ENCODE data around the gene IRF8.
"Not testable (repeated sequence)": the region's sequence is repeated elsewhere in the genome, so short reads cannot be mapped to it uniquely, and the experiment has no call there.

The IRF8 gene

DNA sequence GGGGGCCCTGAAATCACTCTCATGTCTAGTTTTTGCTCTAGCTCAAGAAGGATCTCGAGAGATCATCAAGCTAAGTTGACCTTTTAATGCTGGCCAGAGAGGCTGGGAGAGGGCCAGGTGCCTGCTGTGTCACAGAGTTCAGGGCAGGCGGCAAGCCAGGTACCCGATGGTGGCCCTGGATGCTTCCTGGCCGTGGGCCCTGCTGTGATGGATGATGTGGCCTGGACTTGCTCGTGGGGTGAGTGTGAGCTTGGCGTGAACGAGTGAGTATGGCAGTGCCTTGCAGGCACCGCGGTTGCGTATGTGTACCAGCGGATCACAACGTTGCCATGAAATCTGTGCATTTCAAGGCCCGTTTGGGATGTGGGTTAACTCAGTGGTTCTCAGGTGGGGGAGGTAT lies 7.4 kb downstream of the IRF8 start:
- Histone ChIP-seq H2AFZ (no peak overlapping the region), H3K4me3 (ENCODE audit: low read depth, low read length) (no peak overlapping the region), H3K4me2 (ENCODE audit: low read length) (no peak overlapping the region), H3K36me3 (ENCODE audit: control insufficient read depth, insufficient read depth, low read length) (no peaks in the 10 kb centered on the region), H3K9me3 (ENCODE audit: control insufficient read depth, low read length) (no peaks in the 10 kb centered on the region), H3K9ac (no peak overlapping the region), H3K4me1 (no peaks in the 10 kb centered on the region), H3K27me3 (ENCODE audit: control insufficient read depth, insufficient read depth, low read length) (no peaks in the 10 kb centered on the region), H3K27ac (no peak overlapping the region), H3K79me2 (no peaks in the 10 kb centered on the region)
- TF ChIP-seq CTCF (IDR thresholded peaks at IDR 0.05) = no peak

- H3K27ac ChIP-seq, H3K4me1 ChIP-seq: not testable (repeated sequence)
Observed at GRCh38 chr16:85907231-85907630, 8.3 kb downstream of the IRF8 start.

GRCh38 chr16:85908444-85908843 lies 9.5 kb downstream of the IRF8 start:
- Histone ChIP-seq H3K9me3 (ENCODE audit: control insufficient read depth, low read length) (no peaks in the 10 kb centered on the region), H3K4me2 (ENCODE audit: low read length) (no peak overlapping the region), H3K9ac (no peak overlapping the region), H3K4me3 (ENCODE audit: low read depth, low read length) (no peak overlapping the region), H3K27me3 (ENCODE audit: control insufficient read depth, insufficient read depth, low read length) (no peaks in the 10 kb centered on the region), H3K4me1 (no peaks in the 10 kb centered on the region), H3K27ac (peak overlapping the region; percentile 7), H3K79me2 (no peaks in the 10 kb centered on the region), H2AFZ (no peak overlapping the region), H3K36me3 (ENCODE audit: control insufficient read depth, insufficient read depth, low read length) (no peaks in the 10 kb centered on the region)
- no peak for TF ChIP-seq CTCF (IDR thresholded peaks at IDR 0.05)

More at GRCh38 chr16:85907231-85907630, 8.3 kb downstream of the IRF8 start:
- not testable (repeated sequence) for H3K79me2 ChIP-seq; H3K4me3 ChIP-seq (ENCODE audit: low read depth, low read length); H3K36me3 ChIP-seq (ENCODE audit: control insufficient read depth, insufficient read depth, low read length); H3K9me3 ChIP-seq (ENCODE audit: control insufficient read depth, low read length); H3K4me2 ChIP-seq (ENCODE audit: low read length); H3K9ac ChIP-seq; H2AFZ ChIP-seq; H3K27me3 ChIP-seq (ENCODE audit: control insufficient read depth, insufficient read depth, low read length)

DNA sequence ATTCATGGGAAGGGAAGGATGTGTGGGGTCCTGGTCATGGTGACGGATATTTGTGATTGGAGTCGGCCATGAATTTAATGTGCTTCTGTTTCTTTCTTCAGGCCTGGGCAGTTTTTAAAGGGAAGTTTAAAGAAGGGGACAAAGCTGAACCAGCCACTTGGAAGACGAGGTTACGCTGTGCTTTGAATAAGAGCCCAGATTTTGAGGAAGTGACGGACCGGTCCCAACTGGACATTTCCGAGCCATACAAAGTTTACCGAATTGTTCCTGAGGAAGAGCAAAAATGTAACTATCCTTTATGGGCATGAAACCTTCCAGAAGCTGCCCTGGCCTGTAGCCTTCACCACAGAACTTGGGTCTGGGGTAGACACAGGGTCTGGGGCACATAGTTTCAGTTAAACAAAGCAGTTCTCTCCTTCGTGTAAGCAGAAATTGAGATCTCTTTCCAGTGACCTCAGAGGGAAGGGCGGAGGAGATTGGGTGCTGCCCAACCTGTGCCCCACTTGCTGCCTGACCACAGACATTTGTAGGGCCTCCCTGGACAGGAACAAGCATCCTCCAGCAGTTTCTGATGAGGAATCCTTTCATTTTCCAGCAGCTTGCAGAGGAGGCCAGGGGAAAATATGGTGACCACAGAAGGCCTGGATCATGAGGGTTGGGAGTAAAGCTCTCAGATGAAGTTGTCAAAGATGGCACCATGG lies 10.1 kb downstream of the IRF8 start:
- H2AFZ ChIP-seq = no peak overlapping the region
- no peak for TF ChIP-seq CTCF (IDR thresholded peaks at IDR 0.05)
- H3K79me2 ChIP-seq = no peaks in the 10 kb centered on the region
- H3K9ac ChIP-seq = no peak overlapping the region
- no peaks in the 10 kb centered on the region for H3K27me3 ChIP-seq (ENCODE audit: control insufficient read depth, insufficient read depth, low read length)
- H3K36me3 ChIP-seq (ENCODE audit: control insufficient read depth, insufficient read depth, low read length) = no peaks in the 10 kb centered on the region
- H3K27ac ChIP-seq = peak overlapping the region; percentile 7
- H3K9me3 ChIP-seq (ENCODE audit: control insufficient read depth, low read length) = no peaks in the 10 kb centered on the region
- H3K4me2 ChIP-seq (ENCODE audit: low read length) = no peak overlapping the region
- H3K4me3 ChIP-seq (ENCODE audit: low read depth, low read length) = no peak overlapping the region
- H3K4me1 ChIP-seq = no peaks in the 10 kb centered on the region

DNA sequence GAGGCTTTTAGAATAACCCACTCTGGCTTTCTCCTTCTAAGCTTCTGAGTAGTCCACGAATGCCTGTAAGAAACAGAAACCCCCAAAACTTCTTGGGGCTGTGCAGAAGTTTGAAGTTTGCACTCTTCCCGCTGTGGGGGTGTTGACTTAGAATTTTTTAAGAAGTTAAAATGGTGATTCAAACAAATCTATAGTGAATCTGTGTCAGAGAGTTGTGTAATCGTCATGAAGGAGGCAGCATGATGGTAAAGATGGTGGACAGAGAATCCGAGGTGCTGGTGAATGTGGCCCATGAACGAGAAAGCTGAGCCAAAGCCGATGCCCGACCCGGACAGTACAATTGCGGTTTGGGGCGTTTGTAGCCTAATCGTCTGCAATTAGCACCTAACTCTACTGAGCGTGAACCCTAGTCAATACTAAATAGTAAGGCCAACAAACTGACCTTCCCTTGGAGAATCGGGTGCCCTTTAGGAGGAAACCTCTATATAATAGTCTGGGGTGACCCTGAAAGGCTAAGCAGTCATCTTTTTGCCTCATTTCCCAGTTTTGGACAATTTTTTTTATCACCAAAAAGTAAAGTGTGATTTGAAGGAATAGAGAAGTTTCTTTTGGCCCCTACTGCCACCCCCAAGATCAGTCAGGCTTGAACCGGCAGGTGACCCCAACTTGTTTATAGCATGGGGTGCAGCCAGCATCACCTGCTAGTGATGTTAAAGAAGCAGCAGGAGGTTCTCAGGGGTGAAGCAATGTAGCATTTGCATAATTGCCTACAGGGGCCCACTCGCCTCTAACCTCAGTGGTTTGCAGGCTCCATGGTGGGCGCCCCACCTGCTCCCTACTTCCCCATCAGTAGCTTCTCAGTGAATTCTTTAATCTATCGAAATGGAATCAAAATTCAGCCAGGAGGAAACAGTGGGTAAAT lies 11.2 kb downstream of the IRF8 start:
- H3K9me3 ChIP-seq (ENCODE audit: control insufficient read depth, low read length) = no peaks in the 10 kb centered on the region
- H3K36me3 ChIP-seq (ENCODE audit: control insufficient read depth, insufficient read depth, low read length) = no peaks in the 10 kb centered on the region
- H3K4me3 ChIP-seq (ENCODE audit: low read depth, low read length) = no peak overlapping the region
- H3K27me3 ChIP-seq (ENCODE audit: control insufficient read depth, insufficient read depth, low read length) = no peaks in the 10 kb centered on the region
- H3K4me1 ChIP-seq = no peaks in the 10 kb centered on the region
- H3K79me2 ChIP-seq = no peaks in the 10 kb centered on the region
- H2AFZ ChIP-seq = no peak overlapping the region
- no peak overlapping the region for H3K27ac ChIP-seq
- no peak overlapping the region for H3K9ac ChIP-seq
- TF ChIP-seq CTCF (IDR thresholded peaks at IDR 0.05) = no peak
- no peak overlapping the region for H3K4me2 ChIP-seq (ENCODE audit: low read length)

All from parathyroid adenoma (tissue), 2 donors.